Uterus (tissue), 4 donors: ENCODE data around the gene POLA1. TPM values are rescaled to one million over a fixed set of nuclear protein-coding genes. Genes with fewer than 3 reads are reported as not detected.
"Not testable (repeated sequence)": the region's sequence is repeated elsewhere in the genome, so short reads cannot be mapped to it uniquely, and the experiment has no call there.

Experiments used
- DNase-seq, 2 donors: peaks; one replicate each; pipeline ENCODE4 v3.0.0-alpha.2; 2019 to 2020
- H3K27ac ChIP-seq, 2 donors: fragments of 200-600 bp; sonication (generic); 1 replicate in 1 of 2; 2 replicates in 1 of 2; pipeline ENCODE4 v1.5.1; 2016 to 2018
- H3K27me3 ChIP-seq, 2 donors: fragments of 200-600 bp; sonication (generic); one replicate each; pipeline ENCODE4 v1.5.1; 2018 to 2019; ENCODE audit warnings: control low read depth in 1 of 2
- H3K36me3 ChIP-seq, 2 donors: fragments of 200-600 bp; sonication (generic); one replicate each; pipeline ENCODE4 v1.5.1; 2019; ENCODE audit warnings: control low read depth in 1 of 2
- H3K4me1 ChIP-seq, 2 donors: fragments of 200-600 bp; sonication (generic); one replicate each; pipeline ENCODE4 v1.5.1; 2018 to 2019; ENCODE audit warnings: control low read depth in 1 of 2
- H3K4me3 ChIP-seq, 2 donors: fragments of 200-600 bp; sonication (generic); 1 replicate in 1 of 2; 2 replicates in 1 of 2; pipeline ENCODE4 v1.5.1; 2018 to 2019; ENCODE audit warnings: mild to moderate bottlenecking in 1 of 2
- H3K9me3 ChIP-seq, 2 donors: fragments of 200-600 bp; sonication (generic); one replicate each; pipeline ENCODE4 v1.5.1; 2019; ENCODE audit warnings: control low read depth in 1 of 2
- CTCF ChIP-seq, 4 experiments: fragments of 200-600 bp in 2 of 4; fragments of 450-650 bp in 2 of 4; sonication (generic) in 2 of 4; IDR thresholded peaks; one replicate each; pipeline ENCODE4 v1.5.1; 2016 to 2019; ENCODE audit warnings: antibody characterized with exemption in 4 of 4, mild to moderate bottlenecking in 2 of 4, moderate library complexity in 1 of 4
- POLR2A ChIP-seq, 2 donors: fragments of 450-650 bp; IDR thresholded peaks; one replicate each; pipeline ENCODE4 v1.6.1; 2016; ENCODE audit warnings: antibody characterized with exemption in 2 of 2, mild to moderate bottlenecking in 1 of 2, moderate library complexity in 1 of 2
- intact Hi-C: fragments of 100-400 bp; cut with DNase I; formaldehyde crosslinking; loops from one replicate; pipeline ENCODE4 v1.15.1; 2023; ENCODE audit warnings: low total_unique reads
- total RNA-seq, 4 donors: library from RNA; depleted of rRNA in 3 of 4; stranded (reverse); fragments of >200 nt in 3 of 4; gene quantifications; one replicate each; pipeline versions ENCODE4 v1.1.0 to v1.2.4, GENCODE V29; 2014 to 2023
- donor health status: DM: yes; HTN: yes; CAD: no.

The POLA1 gene
- total RNA-seq, 4 donors from 2014 or later: 11.8 to 78.2 (median 26.3) TPM

- DNase-seq: peak in 1 of 2 donors; percentile 17
- H3K36me3 ChIP-seq: no peaks in the 10 kb centered on the region
- no peak overlapping the region for H3K4me3 ChIP-seq
- intact Hi-C loops: no loop called here
- H3K9me3 ChIP-seq: no peaks in the 10 kb centered on the region
- no peaks in the 10 kb centered on the region for H3K27me3 ChIP-seq
- H3K27ac ChIP-seq: no peak overlapping the region
- H3K4me1 ChIP-seq: no peaks in the 10 kb centered on the region
- TF ChIP-seq CTCF (IDR thresholded peaks at IDR 0.05) (no peak), POLR2A (IDR thresholded peaks at IDR 0.05) (no peak)
Measured at GRCh38 chrX:24648495-24648894, 45.2 kb upstream of the POLA1 start.

GRCh38 chrX:24651783-24652182 is 41.9 kb upstream of the POLA1 start:
- Histone ChIP-seq H3K27me3 (no peaks in the 10 kb centered on the region), H3K27ac (no peak overlapping the region), H3K4me3 (no peak overlapping the region), H3K36me3 (no peaks in the 10 kb centered on the region), H3K9me3 (no peaks in the 10 kb centered on the region), H3K4me1 (no peaks in the 10 kb centered on the region)
- TF ChIP-seq POLR2A (IDR thresholded peaks at IDR 0.05) (no peak), CTCF (IDR thresholded peaks at IDR 0.05) (no peak)
- DNase-seq: no peak
- intact Hi-C loops: no loop called here

- H3K4me1 ChIP-seq, H3K9me3 ChIP-seq, H3K4me3 ChIP-seq, H3K27me3 ChIP-seq, intact Hi-C loops, DNase-seq, H3K36me3 ChIP-seq, H3K27ac ChIP-seq: not testable (repeated sequence)
Measured at GRCh38 chrX:24655679-24656078, 38.0 kb upstream of the POLA1 start.

- Histone ChIP-seq H3K4me3 (no peak overlapping the region), H3K4me1 (no peaks in the 10 kb centered on the region), H3K36me3 (no peaks in the 10 kb centered on the region), H3K27ac (no peak overlapping the region), H3K9me3 (no peaks in the 10 kb centered on the region), H3K27me3 (no peaks in the 10 kb centered on the region)
- DNase-seq: no peak
- intact Hi-C loops: no loop called here
- TF ChIP-seq CTCF (IDR thresholded peaks at IDR 0.05) (no peak), POLR2A (IDR thresholded peaks at IDR 0.05) (no peak)
Measured at GRCh38 chrX:24657671-24658386, 35.9 kb upstream of the POLA1 start.

GRCh38 chrX:24658421-24658820 is 35.3 kb upstream of the POLA1 start:
- Histone ChIP-seq H3K27ac (no peak overlapping the region), H3K4me3 (no peak overlapping the region), H3K4me1 (no peaks in the 10 kb centered on the region), H3K36me3 (no peaks in the 10 kb centered on the region), H3K9me3 (no peaks in the 10 kb centered on the region), H3K27me3 (no peaks in the 10 kb centered on the region)
- TF ChIP-seq CTCF (IDR thresholded peaks at IDR 0.05) (no peak), POLR2A (IDR thresholded peaks at IDR 0.05) (no peak)
- intact Hi-C loops: no loop called here
- no peak for DNase-seq

- TF ChIP-seq POLR2A (IDR thresholded peaks at IDR 0.05) (no peak), CTCF (IDR thresholded peaks at IDR 0.05) (no peak)
- H3K36me3 ChIP-seq: no peaks in the 10 kb centered on the region
- H3K4me1 ChIP-seq: no peaks in the 10 kb centered on the region
- H3K27me3 ChIP-seq: no peaks in the 10 kb centered on the region
- intact Hi-C loops: no loop called here
- no peak overlapping the region for H3K4me3 ChIP-seq
- no peaks in the 10 kb centered on the region for H3K9me3 ChIP-seq
- H3K27ac ChIP-seq: no peak overlapping the region
- DNase-seq: no peak
Measured at GRCh38 chrX:24659106-24659505, 34.6 kb upstream of the POLA1 start.
